H1 (cell line): ENCODE data around the gene OPRD1. TPM values are rescaled to one million over a fixed set of nuclear protein-coding genes. Genes with fewer than 3 reads are reported as not detected.
A peak's percentile ranks its signal among the peaks of the same experiment; 100 is the strongest.

Experiments used
- CTCF ChIA-PET: fragments of 300-600 bp; sonication (Branson Sonifier 250); formaldehyde crosslinking; loops from one replicate; lab custom pipeline; 2021; ENCODE audit not compliant: partially characterized antibody; lab: Charles Lee
- POLR2A ChIA-PET: fragments of 300-600 bp; sonication (Branson Sonifier 250); formaldehyde crosslinking; loops from one replicate; lab custom pipeline; 2021; ENCODE audit warnings: inconsistent platforms; ENCODE audit not compliant: partially characterized antibody; lab: Charles Lee
- DNase-seq, 2 experiments: peaks; one replicate each; pipeline versions ENCODE4 v3.0.0 to v3.0.0-alpha.2; 2010 to 2022; ENCODE audit warnings: low spot score in 2 of 2, low read depth in 1 of 2, mixed read lengths in 1 of 2
- FAIRE-seq: peaks from 2 replicates; lab custom pipeline; 2011; peaks lifted over from hg19 to GRCh38; lab: Jason Lieb, UNC
- H2AFZ ChIP-seq: 2 replicates; pipeline ENCODE4 v1.8.1; 2012; ENCODE audit warnings: low read length, inconsistent platforms
- H2AK5ac ChIP-seq: 2 replicates; pipeline ENCODE4 v1.6.1; 2013; ENCODE audit warnings: low read depth, low read length
- H2BK120ac ChIP-seq: replicated peaks from 2 replicates; pipeline ENCODE3; 2013; ENCODE audit warnings: low read depth, low read length, inconsistent platforms
- H2BK12ac ChIP-seq: 2 replicates; pipeline ENCODE4 v1.6.1; 2013; ENCODE audit warnings: low read depth, low read length
- H2BK15ac ChIP-seq: 2 replicates; pipeline ENCODE4 v1.6.1; 2013; ENCODE audit warnings: low read length
- H2BK20ac ChIP-seq: 2 replicates; pipeline ENCODE4 v1.6.1; 2013; ENCODE audit warnings: low read length
- H2BK5ac ChIP-seq: 2 replicates; pipeline ENCODE4 v1.6.1; 2013; ENCODE audit warnings: low read depth, low read length
- H3K14ac ChIP-seq: 2 replicates; pipeline ENCODE4 v1.6.1; 2013; ENCODE audit warnings: inconsistent platforms; ENCODE audit not compliant: insufficient read length
- H3K18ac ChIP-seq: 2 replicates; pipeline ENCODE4 v1.6.1; 2013; ENCODE audit warnings: low read length; ENCODE audit errors: extremely low read depth
- H3K23ac ChIP-seq: 2 replicates; pipeline ENCODE4 v1.6.1; 2013; ENCODE audit warnings: inconsistent platforms; ENCODE audit not compliant: insufficient read length
- H3K23me2 ChIP-seq: 2 replicates; pipeline ENCODE4 v1.6.1; 2013; ENCODE audit warnings: low read depth, low read length
- H3K27ac ChIP-seq: 2 replicates; pipeline ENCODE4 v1.6.1; 2011; ENCODE audit warnings: low read depth, low read length, inconsistent platforms
- H3K27me3 ChIP-seq, 4 experiments: replicated peaks in 1 of 4; 1 replicate in 1 of 4; 2 replicates in 3 of 4; pipeline versions ENCODE4 v1.6.1 to v1.8.1; 2011 to 2013; ENCODE audit warnings: low read length in 3 of 4, mild to moderate bottlenecking in 3 of 4, inconsistent platforms in 2 of 4, mixed read lengths in 2 of 4, moderate library complexity in 1 of 4; ENCODE audit not compliant: control insufficient read depth in 3 of 4, insufficient read depth in 3 of 4; ENCODE audit errors: extremely low read depth in 1 of 4
- H3K36me3 ChIP-seq, 4 experiments: 2 replicates each; pipeline versions ENCODE4 v1.6.1 to v1.8.1; 2011 to 2013; ENCODE audit warnings: mild to moderate bottlenecking in 4 of 4, low read length in 3 of 4, moderate library complexity in 2 of 4, control low read depth in 1 of 4, inconsistent platforms in 1 of 4; ENCODE audit not compliant: insufficient read depth in 4 of 4, control insufficient read depth in 2 of 4
- H3K4ac ChIP-seq: replicated peaks from 2 replicates; pipeline ENCODE3; 2013; ENCODE audit warnings: low read length, low read depth, mixed read lengths, inconsistent platforms; ENCODE audit not compliant: insufficient read length
- H3K4me1 ChIP-seq, 4 experiments: replicated peaks in 1 of 4; 1 replicate in 1 of 4; 2 replicates in 3 of 4; pipeline versions ENCODE4 v1.6.1 to v1.8.1; 2011 to 2013; ENCODE audit warnings: low read length in 3 of 4, inconsistent platforms in 2 of 4, mixed read lengths in 1 of 4; ENCODE audit not compliant: insufficient read depth in 4 of 4, control insufficient read depth in 3 of 4
- H3K4me2 ChIP-seq, 2 experiments: 2 replicates each; pipeline versions ENCODE4 v1.6.1 to v1.8.1; 2011 to 2013; ENCODE audit warnings: low read depth in 2 of 2, low read length in 2 of 2, control low read depth in 1 of 2, inconsistent platforms in 1 of 2, mild to moderate bottlenecking in 1 of 2; ENCODE audit not compliant: insufficient read depth in 1 of 2
- H3K4me3 ChIP-seq, 4 experiments: fragments of 200-600, 300-600 bp in 1 of 4; sonication (generic), shearing (Covaris generic), sonication (Bioruptor Twin) in 1 of 4; 2 replicates each; pipeline versions ENCODE4 v1.5.1 to v1.8.1; 2011 to 2016; ENCODE audit warnings: low read length in 4 of 4, low read depth in 3 of 4, control low read depth in 2 of 4, inconsistent platforms in 2 of 4, mild to moderate bottlenecking in 2 of 4, mixed read lengths in 1 of 4, moderate library complexity in 1 of 4; ENCODE audit not compliant: insufficient read depth in 2 of 4; ENCODE audit errors: extremely low read depth in 1 of 4
- H3K56ac ChIP-seq: replicated peaks from 2 replicates; pipeline ENCODE3; 2013; ENCODE audit warnings: low read depth, mild to moderate bottlenecking, mixed read lengths, low read length, inconsistent platforms; ENCODE audit not compliant: insufficient read length
- H3K79me1 ChIP-seq: 2 replicates; pipeline ENCODE4 v1.6.1; 2013; ENCODE audit warnings: low read depth, low read length, control low read depth
- H3K79me2 ChIP-seq, 2 experiments: 2 replicates each; pipeline versions ENCODE4 v1.6.1 to v1.8.1; 2012 to 2013; ENCODE audit warnings: low read length in 2 of 2, mild to moderate bottlenecking in 2 of 2, inconsistent platforms in 1 of 2; ENCODE audit not compliant: insufficient read depth in 2 of 2, control insufficient read depth in 1 of 2
- H3K9ac ChIP-seq, 4 experiments: replicated peaks in 1 of 4; 1 replicate in 1 of 4; 2 replicates in 3 of 4; pipeline versions ENCODE4 v1.6.1 to v1.8.1; 2011 to 2013; ENCODE audit warnings: low read depth in 3 of 4, low read length in 3 of 4, control low read depth in 2 of 4, mild to moderate bottlenecking in 2 of 4, moderate library complexity in 2 of 4, inconsistent platforms in 1 of 4; ENCODE audit errors: extremely low read depth in 1 of 4
- H3K9me3 ChIP-seq, 2 experiments: 2 replicates each; pipeline versions ENCODE4 v1.6.1 to v1.8.1; 2012 to 2013; ENCODE audit warnings: mild to moderate bottlenecking in 2 of 2, moderate library complexity in 2 of 2, control low read depth in 1 of 2, inconsistent platforms in 1 of 2, low read depth in 1 of 2, low read length in 1 of 2, mixed read lengths in 1 of 2; ENCODE audit not compliant: insufficient read depth in 2 of 2
- H4K20me1 ChIP-seq, 2 experiments: replicated peaks in 1 of 2; 2 replicates each; pipeline versions ENCODE3 to v1.8.1; 2011 to 2013; ENCODE audit warnings: inconsistent platforms in 2 of 2, low read length in 2 of 2, mild to moderate bottlenecking in 1 of 2; ENCODE audit not compliant: insufficient read depth in 2 of 2, control insufficient read depth in 1 of 2
- H4K5ac ChIP-seq: 2 replicates; pipeline ENCODE4 v1.6.1; 2013; ENCODE audit warnings: low read length, low read depth, mixed read lengths, inconsistent platforms; ENCODE audit not compliant: insufficient read length
- H4K8ac ChIP-seq: 2 replicates; pipeline ENCODE4 v1.8.0; 2013; ENCODE audit warnings: mild to moderate bottlenecking, moderate library complexity, low read length, inconsistent platforms; ENCODE audit not compliant: insufficient read depth; ENCODE audit errors: extremely low read depth
- H4K91ac ChIP-seq: replicated peaks from 2 replicates; pipeline ENCODE3; 2013; ENCODE audit warnings: low read length, mixed read lengths, inconsistent platforms; ENCODE audit not compliant: insufficient read length
- EZH2 ChIP-seq: fragments of 200-600 bp; sonication (generic); IDR thresholded peaks from 2 replicates; pipeline ENCODE4 v1.7.1; 2012; ENCODE audit warnings: low read depth, mild to moderate bottlenecking, moderate library complexity, low read length, inconsistent platforms; ENCODE audit not compliant: severe bottlenecking
- KDM1A ChIP-seq: fragments of 200-600, 300-600 bp; sonication (generic); IDR thresholded peaks from 2 replicates; pipeline ENCODE4 v1.7.1; 2016; ENCODE audit warnings: mild to moderate bottlenecking, low read length, borderline replicate concordance
- RAD21 ChIP-seq, 2 experiments: IDR thresholded peaks in 1 of 2; conservative IDR thresholded peaks in 1 of 2; 2 replicates each; pipeline ENCODE4 v1.6.1; 2011; ENCODE audit warnings: low read depth in 2 of 2, low read length in 2 of 2, improper control_type of control experiment in 1 of 2, inconsistent platforms in 1 of 2, mild to moderate bottlenecking in 1 of 2, moderate library complexity in 1 of 2
- RXRA ChIP-seq: IDR thresholded peaks from 2 replicates; pipeline ENCODE4 v1.6.1; 2011; ENCODE audit warnings: low read depth, mild to moderate bottlenecking, low read length, moderate library complexity; ENCODE audit not compliant: insufficient read depth
- SIX5 ChIP-seq: IDR thresholded peaks from 2 replicates; pipeline ENCODE4 v1.6.1; 2011; ENCODE audit warnings: mild to moderate bottlenecking, low read depth, low read length
- WGBS, 2 experiments: shearing (Covaris generic) in 1 of 2; methylation state at CpG; one replicate each; pipeline versions ENCODE4 v1.1.6 to v1.1.7; 2013 to 2015; ENCODE audit warnings: low lambda C conversion rate in 2 of 2, mixed read lengths in 2 of 2, inconsistent platforms in 1 of 2, low coverage in 1 of 2, missing lambda C conversion rate in 1 of 2; ENCODE audit not compliant: insufficient replicate concordance in 2 of 2, insufficient coverage in 1 of 2, insufficient read length in 1 of 2; ENCODE audit errors: extremely low coverage in 1 of 2, missing lambda C conversion rate in 1 of 2; 5-methylcytosine and 5-hydroxymethylcytosine counted together
- polyA plus RNA-seq, 7 experiments: library from polyadenylated mRNA; depleted of rRNA in 3 of 7; stranded (reverse) in 5 of 7; unstranded in 2 of 7; fragments of >200 nt in 5 of 7; fragments of 200-250 nt in 2 of 7; gene quantifications; 1 replicate in 5 of 7; 2 replicates in 1 of 7; 4 replicates in 1 of 7; pipeline versions ENCODE4 v1.2.1 to v1.2.3, GENCODE V29; 2011 to 2013; ENCODE audit warnings: missing spikeins in 2 of 7, mixed read lengths in 2 of 7
- total RNA-seq: library from RNA; stranded (reverse); fragmentation: NEBNext Ultra II Directional; extraction: Animal tissue kit (Norgen Biotek cat#: 25700); gene quantifications from 2 replicates; pipeline ENCODE4 v1.2.1, GENCODE V29; 2021

The OPRD1 gene
- total and polyA plus RNA-seq, 2 of the 8 experiments (the other 6 are each of a cell fraction or from before 2014, with no cell fraction given): 2.6 to 3.7 TPM

DNA sequence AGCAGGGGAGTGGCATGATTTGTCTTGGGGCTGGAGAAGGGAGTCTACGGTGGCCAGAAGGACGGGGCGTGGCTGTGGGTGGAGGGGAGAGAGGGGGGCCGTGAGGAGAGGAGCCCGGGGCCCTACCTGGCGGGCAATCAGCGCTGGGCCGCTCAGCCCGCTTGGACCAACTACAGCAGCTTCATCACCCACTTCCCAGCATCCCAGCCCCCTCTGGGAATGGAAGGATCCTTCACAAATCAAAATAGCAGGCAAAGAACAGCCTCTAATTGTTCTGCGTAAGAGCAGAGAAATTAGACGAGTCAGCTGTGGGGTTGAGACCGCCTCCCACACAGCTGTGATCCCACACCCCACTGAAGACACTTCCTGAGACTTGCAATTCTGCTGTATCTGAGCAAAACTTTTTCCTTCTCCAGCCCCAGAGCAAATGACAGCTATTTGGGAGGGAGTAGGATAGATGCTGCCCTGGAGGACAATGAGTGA lies 43.5 kb downstream of the OPRD1 start:
- no peaks in the 10 kb centered on the region for H3K27me3 ChIP-seq
- H3K14ac ChIP-seq: no peak overlapping the region
- no peak overlapping the region for H3K56ac ChIP-seq
- no peak for TF ChIP-seq RXRA
- no peak for TF ChIP-seq EZH2
- no peak for TF ChIP-seq RAD21 (IDR thresholded peaks at IDR 0.05 in 1 of 2, conservative IDR thresholded peaks at IDR 0.05 in 1 of 2; ENCODE audit: low read depth in 2 of 2, low read length in 2 of 2)
- no peak for TF ChIP-seq KDM1A
- TF ChIP-seq SIX5: no peak
- H2BK5ac ChIP-seq: no peak overlapping the region
- H3K79me1 ChIP-seq: peaks cover 2% of the 10 kb centered on the region
- H2AK5ac ChIP-seq: peak overlapping the region; percentile 3; the same call in 1 of the 2 replicates
- CTCF ChIA-PET: interaction anchor here (0.7 to 1.8 kb wide), 3 partner anchors 8 to 71 kb away, joined by 3 to 7 read pairs (median 4); no protein-coding TSS in a partner anchor
- no peak overlapping the region for H2BK20ac ChIP-seq
- H4K20me1 ChIP-seq: no peaks in the 10 kb centered on the region
- FAIRE-seq (no peak), DNase-seq (no peak)
- H2AFZ ChIP-seq: no peak overlapping the region
- H3K4ac ChIP-seq: no peak overlapping the region
- H2BK15ac ChIP-seq: no peak overlapping the region
- H2BK120ac ChIP-seq: no peak overlapping the region
- peaks cover 0 to 3% (median 0%) of the 10 kb centered on the region in 4 experiments; a peak in 2 of 7 replicates for H3K4me1 ChIP-seq
- no peak overlapping the region for H3K4me3 ChIP-seq
- H3K36me3 ChIP-seq: no peaks in the 10 kb centered on the region
- no peak overlapping the region for H2BK12ac ChIP-seq
- 0 out of 2 replicates have a peak overlapping the region, but pooled peaks have one; percentile 38 for H4K8ac ChIP-seq
- H3K23ac ChIP-seq: no peak overlapping the region
- no peak overlapping the region for H3K4me2 ChIP-seq
- no peak overlapping the region for H4K5ac ChIP-seq
- H3K9ac ChIP-seq: no peak overlapping the region
- no peaks in the 10 kb centered on the region for H3K9me3 ChIP-seq
- H3K27ac ChIP-seq: no peak overlapping the region
- H3K79me2 ChIP-seq: no peaks in the 10 kb centered on the region
- POLR2A ChIA-PET: interaction anchor here (0.5 to 1.0 kb wide), 3 partner anchors 119 to 323 kb away, joined by 3 to 4 read pairs (median 3); partner anchors contain the start of genes RNU11 and YTHDF2
- H3K18ac ChIP-seq: no peak overlapping the region
- no peak overlapping the region for H4K91ac ChIP-seq
- no peaks in the 10 kb centered on the region for H3K23me2 ChIP-seq
- 85% methylated on average over 7 of the region's 12 CpGs; no CpG with 5 or more reads in 1 of the 2 experiments for WGBS, 2 experiments
